HG03571 (cell line): Measurements from ENCODE around the gene SULT1A4.
"Not testable (repeated sequence)": the region's sequence is repeated elsewhere in the genome, so short reads cannot be mapped to it uniquely, and the experiment has no call there.

ENCODE experiments used
- ATAC-seq: cut with Tn5 transposase; IDR thresholded peaks from one replicate; pipeline ENCODE4 v1.9.1; 2021; ENCODE audit not compliant: unreplicated experiment

The SULT1A4 gene

GRCh38 chr16:29459706-29460646, at the start of gene SULT1A4:
Gene SULT1A4, plus strand, starts transcription at chr16:29459913. Its CDS starts 1,473 bp downstream, at chr16:29461386.
- ATAC-seq = not testable (repeated sequence)

- ATAC-seq = not testable (repeated sequence)
These were observed 36.1 kb upstream of the SULT1A4 start for GRCh38 chr16:29423587-29423986.

- ATAC-seq = not testable (repeated sequence)
These were observed 34.3 kb upstream of the SULT1A4 start for GRCh38 chr16:29425390-29425789.

- peak; percentile 6 for ATAC-seq
These were observed 6.0 kb upstream of the SULT1A4 start for GRCh38 chr16:29453754-29454153.

GRCh38 chr16:29454269-29454668, 5.4 kb upstream of the SULT1A4 start, which contains the start of the genes BOLA2 and SLX1B:
Gene BOLA2, minus strand, starts transcription at chr16:29454351. Its CDS starts 98 bp downstream, at chr16:29454253.
Gene SLX1B, plus strand, starts transcription at chr16:29454533.
- ATAC-seq = peak; percentile 81

GRCh38 chr16:29454828-29455227, 4.9 kb upstream of the SULT1A4 start:
- ATAC-seq = peak; percentile 43

- ATAC-seq = not testable (repeated sequence)
These were observed 2.1 kb upstream of the SULT1A4 start for GRCh38 chr16:29457660-29458059.

GRCh38 chr16:29460647-29461030, 926 bp downstream of the SULT1A4 start:
- ATAC-seq = not testable (repeated sequence)

GRCh38 chr16:29465985-29466824, 6.5 kb downstream of the SULT1A4 start:
- ATAC-seq = not testable (repeated sequence)

GRCh38 chr16:29466904-29467303, 7.2 kb downstream of the SULT1A4 start:
- ATAC-seq = not testable (repeated sequence)

- ATAC-seq = not testable (repeated sequence)
These were observed 8.1 kb downstream of the SULT1A4 start for GRCh38 chr16:29467654-29468366.

- ATAC-seq = not testable (repeated sequence)
These were observed 9.9 kb downstream of the SULT1A4 start for GRCh38 chr16:29469660-29470059.

GRCh38 chr16:29472065-29472464, 12.4 kb downstream of the SULT1A4 start:
- not testable (repeated sequence) for ATAC-seq

- ATAC-seq = not testable (repeated sequence)
These were observed 22.6 kb downstream of the SULT1A4 start for GRCh38 chr16:29482276-29482675.

GRCh38 chr16:29506308-29506707, 46.6 kb downstream of the SULT1A4 start, which contains the start of gene NPIPB12:
Gene NPIPB12, minus strand, starts transcription at chr16:29506408.
- not testable (repeated sequence) for ATAC-seq
